ENCODE results near the gene NCOA4.
"Not testable (repeated sequence)": the region's sequence is repeated elsewhere in the genome, so short reads cannot be mapped to it uniquely, and the experiment has no call there.

The NCOA4 gene

GRCh38 chr10:46019177-46019528 is 11.3 kb downstream of the NCOA4 start:
- DNase-seq, result no peak

GRCh38 chr10:46018453-46019176 is 11.8 kb downstream of the NCOA4 start:
- DNase-seq, result no peak

- no peak for DNase-seq
Observed at GRCh38 chr10:46017733-46018132, 12.7 kb downstream of the NCOA4 start.

GRCh38 chr10:46016811-46017210 is 13.6 kb downstream of the NCOA4 start:
- no peak for DNase-seq

- DNase-seq, result no peak
Observed at GRCh38 chr10:46016190-46016589, 14.2 kb downstream of the NCOA4 start.

- no peak for DNase-seq
Observed at GRCh38 chr10:46014683-46015405, 15.6 kb downstream of the NCOA4 start.

GRCh38 chr10:46014206-46014605 is 16.2 kb downstream of the NCOA4 start:
- DNase-seq, result no peak

- no peak for DNase-seq
Observed at GRCh38 chr10:46012746-46013145, 17.7 kb downstream of the NCOA4 start.

- DNase-seq, result no peak
Observed at GRCh38 chr10:46006219-46006618, 24.2 kb downstream of the NCOA4 start.

- no peak for DNase-seq
Observed at GRCh38 chr10:46005383-46005782, 25.0 kb downstream of the NCOA4 start.

- no peak for DNase-seq
Observed at GRCh38 chr10:46004963-46005362, 25.5 kb downstream of the NCOA4 start.

- DNase-seq, result no peak
Observed at GRCh38 chr10:46002916-46003693, 27.3 kb downstream of the NCOA4 start.

GRCh38 chr10:46002189-46002687 is 28.2 kb downstream of the NCOA4 start:
- not testable (repeated sequence) for DNase-seq

GRCh38 chr10:46001187-46001756 is 29.2 kb downstream of the NCOA4 start:
- no peak for DNase-seq

GRCh38 chr10:46000538-46000937 is 29.9 kb downstream of the NCOA4 start:
- no peak for DNase-seq

GRCh38 chr10:45999955-46000354 is 30.5 kb downstream of the NCOA4 start:
- not testable (repeated sequence) for DNase-seq

- no peak for DNase-seq
Observed at GRCh38 chr10:45997994-45998763, 32.2 kb downstream of the NCOA4 start.

GRCh38 chr10:45997557-45997956 is 32.9 kb downstream of the NCOA4 start:
- no peak for DNase-seq

GRCh38 chr10:45985590-45985989 is 44.8 kb downstream of the NCOA4 start:
- not testable (repeated sequence) for DNase-seq

- not testable (repeated sequence) for DNase-seq
Observed at GRCh38 chr10:45984473-45984872, 46.0 kb downstream of the NCOA4 start.

- peak; percentile 43 to 66 for DNase-seq
Observed at GRCh38 chr10:45983538-45984186, 46.8 kb downstream of the NCOA4 start.

- DNase-seq, result not testable (repeated sequence)
Observed at GRCh38 chr10:45981367-45981766, 49.1 kb downstream of the NCOA4 start.
